Loucy (cell line): ENCODE data around the gene PRSS21.

Source experiments
- CTCF ChIP-seq: fragments of 200-600 bp; sonication (generic); conservative IDR thresholded peaks from 2 replicates; pipeline ENCODE4 v1.5.1; 2014; ENCODE audit warnings: mild to moderate bottlenecking, antibody characterized with exemption, low read length
- EZH2phosphoT487 ChIP-seq: fragments of 200-600 bp; IDR thresholded peaks from 2 replicates; pipeline ENCODE4 v1.6.1; 2018; ENCODE audit warnings: antibody characterized with exemption, mild to moderate bottlenecking, moderate library complexity, borderline replicate concordance

GRCh38 chr16:2834968-2835367 lies 17.9 kb downstream of the PRSS21 start:
- no peak for TF ChIP-seq CTCF
- no peak for TF ChIP-seq EZH2phosphoT487
